ENCODE data around the gene DLD. TPM values are rescaled to one million over a fixed set of nuclear protein-coding genes. Genes with fewer than 3 reads are reported as not detected.
A peak's percentile ranks its signal among the peaks of the same experiment; 100 is the strongest.

DLD gene, protein sequence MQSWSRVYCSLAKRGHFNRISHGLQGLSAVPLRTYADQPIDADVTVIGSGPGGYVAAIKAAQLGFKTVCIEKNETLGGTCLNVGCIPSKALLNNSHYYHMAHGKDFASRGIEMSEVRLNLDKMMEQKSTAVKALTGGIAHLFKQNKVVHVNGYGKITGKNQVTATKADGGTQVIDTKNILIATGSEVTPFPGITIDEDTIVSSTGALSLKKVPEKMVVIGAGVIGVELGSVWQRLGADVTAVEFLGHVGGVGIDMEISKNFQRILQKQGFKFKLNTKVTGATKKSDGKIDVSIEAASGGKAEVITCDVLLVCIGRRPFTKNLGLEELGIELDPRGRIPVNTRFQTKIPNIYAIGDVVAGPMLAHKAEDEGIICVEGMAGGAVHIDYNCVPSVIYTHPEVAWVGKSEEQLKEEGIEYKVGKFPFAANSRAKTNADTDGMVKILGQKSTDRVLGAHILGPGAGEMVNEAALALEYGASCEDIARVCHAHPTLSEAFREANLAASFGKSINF
- polyA plus RNA-seq (2011; rRNA removed), result 168 and 179 TPM in 2 replicates
- polyA plus RNA-seq (2012; cell fraction: cytosol; rRNA removed), result 79.0 and 81.5 TPM in 2 replicates
- 47.3 and 72.7 TPM in 2 replicates for polyA plus RNA-seq (2012; cell fraction: nucleus; rRNA removed)
- polyA plus RNA-seq (2017; fragmentation: RNase III; extraction: RNeasy Plus Mini Kit Qiagen cat#74134 plus additional on column Dnase treatment), result 122 to 129 TPM (median 125 TPM) in 3 replicates
- 54.3 and 57.7 TPM in 2 replicates for polyA minus RNA-seq (2011; rRNA and poly(A)+ RNA removed)

DNA sequence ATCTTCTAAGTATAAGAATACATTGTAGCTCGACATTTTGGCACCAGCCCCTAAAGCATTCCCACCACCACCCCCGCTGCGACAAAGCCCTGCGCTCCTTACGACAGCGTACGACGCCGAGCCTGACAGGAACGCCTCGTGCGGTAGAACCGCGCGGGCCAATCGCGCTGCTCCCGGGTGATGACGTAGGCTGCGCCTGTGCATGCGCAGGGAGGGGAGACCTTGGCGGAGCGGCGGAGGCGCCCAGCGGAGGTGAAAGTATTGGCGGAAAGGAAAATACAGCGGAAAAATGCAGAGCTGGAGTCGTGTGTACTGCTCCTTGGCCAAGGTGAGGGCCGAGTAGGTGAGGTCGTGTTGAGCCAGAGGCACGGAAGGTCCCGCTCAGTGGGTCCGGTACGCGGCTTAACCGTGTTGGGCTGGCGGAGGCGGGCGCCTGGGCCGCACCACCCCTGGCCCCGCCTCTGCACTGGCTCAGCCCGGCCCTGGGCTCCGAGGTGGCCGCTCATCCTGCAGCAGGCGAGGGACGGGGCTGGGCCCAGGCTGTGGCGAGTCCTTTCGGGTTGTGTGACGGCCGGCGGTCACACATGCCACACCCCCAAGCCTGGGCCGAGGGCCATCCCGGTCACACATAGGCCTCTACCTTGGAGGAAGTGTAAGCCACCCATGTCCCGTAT is at the start of gene DLD:
Gene DLD, plus strand, starts transcription at position 222 of the 674 bp plus-strand sequence. Its CDS starts 68 bp downstream, at position 290.
- 1% methylated on average over 43 of the region's 55 CpGs for WGBS (ENCODE audit: missing lambda C conversion rate)
- no peak for FAIRE-seq
- H3K4me3 ChIP-seq, result peak within 1 kb of the TSS; percentile 54
- TF ChIP-seq RFX5 (IDR thresholded peaks at IDR 0.05) (peak; percentile 74), TFCP2L1 (CRISPR knock-in tag; IDR thresholded peaks at IDR 0.05) (0 out of 2 replicates have a peak, but pooled peaks have one; percentile 5), EHMT2 (IDR thresholded peaks at IDR 0.05; ENCODE audit: low read depth) (no peak), FOSB (CRISPR knock-in tag; IDR thresholded peaks at IDR 0.05) (no peak), BHLHE40 (IDR thresholded peaks at IDR 0.05; ENCODE audit: low read depth, low read length) (peak; percentile 35; the same call in 1 of the 2 replicates), POLR2A (IDR thresholded peaks at IDR 0.05; ENCODE audit: low read length) (peak; percentile 83), HOXB5 (CRISPR knock-in tag; IDR thresholded peaks at IDR 0.05) (no peak), TP53 (CRISPR knock-in tag; IDR thresholded peaks at IDR 0.05) (no peak), JUNB (IDR thresholded peaks at IDR 0.05) (no peak), EHF (CRISPR knock-in tag; IDR thresholded peaks at IDR 0.05) (no peak), NPAS2 (CRISPR knock-in tag; IDR thresholded peaks at IDR 0.05; ENCODE audit: borderline replicate concordance) (no peak), CBX8 (IDR thresholded peaks at IDR 0.05) (no peak), NR3C1 (IDR thresholded peaks at IDR 0.05) (no peak), ZC3H11A (IDR thresholded peaks at IDR 0.05) (no peak), RNF2 (IDR thresholded peaks at IDR 0.05; ENCODE audit: borderline replicate concordance, low read depth) (no peak), JUN (IDR thresholded peaks at IDR 0.05) (peak; percentile 39 to 86; a peak in 3 of 5 replicates), MAZ (IDR thresholded peaks at IDR 0.05; ENCODE audit: borderline replicate concordance, low read depth, low read length) (no peak), MYC (IDR thresholded peaks at IDR 0.05; ENCODE audit: borderline replicate concordance, low read length) (no peak), CEBPB (IDR thresholded peaks at IDR 0.05) (no peak), SREBF2 (IDR thresholded peaks at IDR 0.05) (no peak), NFE2L2 (conservative IDR thresholded peaks at IDR 0.05; ENCODE audit: low read length) (no peak), KDM1A (IDR thresholded peaks at IDR 0.05; ENCODE audit: low read depth) (no peak), PHF8 (IDR thresholded peaks at IDR 0.05; ENCODE audit: borderline replicate concordance, low read depth) (peak; percentile 93; the same call in 1 of the 2 replicates), KDM5A (IDR thresholded peaks at IDR 0.05) (no peak), ZSCAN20 (CRISPR knock-in tag; IDR thresholded peaks at IDR 0.05) (no peak), HDAC2 (IDR thresholded peaks at IDR 0.05) (no peak), ZNF302 (CRISPR knock-in tag; IDR thresholded peaks at IDR 0.05) (no peak)
- TF ChIP-seq, protein P1, sequence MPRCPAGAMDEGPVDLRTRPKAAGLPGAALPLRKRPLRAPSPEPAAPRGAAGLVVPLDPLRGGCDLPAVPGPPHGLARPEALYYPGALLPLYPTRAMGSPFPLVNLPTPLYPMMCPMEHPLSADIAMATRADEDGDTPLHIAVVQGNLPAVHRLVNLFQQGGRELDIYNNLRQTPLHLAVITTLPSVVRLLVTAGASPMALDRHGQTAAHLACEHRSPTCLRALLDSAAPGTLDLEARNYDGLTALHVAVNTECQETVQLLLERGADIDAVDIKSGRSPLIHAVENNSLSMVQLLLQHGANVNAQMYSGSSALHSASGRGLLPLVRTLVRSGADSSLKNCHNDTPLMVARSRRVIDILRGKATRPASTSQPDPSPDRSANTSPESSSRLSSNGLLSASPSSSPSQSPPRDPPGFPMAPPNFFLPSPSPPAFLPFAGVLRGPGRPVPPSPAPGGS (IDR thresholded peaks at IDR 0.05), result peak; percentile 83; the same call in 1 of the 3 replicates
- TF ChIP-seq, protein P2, sequence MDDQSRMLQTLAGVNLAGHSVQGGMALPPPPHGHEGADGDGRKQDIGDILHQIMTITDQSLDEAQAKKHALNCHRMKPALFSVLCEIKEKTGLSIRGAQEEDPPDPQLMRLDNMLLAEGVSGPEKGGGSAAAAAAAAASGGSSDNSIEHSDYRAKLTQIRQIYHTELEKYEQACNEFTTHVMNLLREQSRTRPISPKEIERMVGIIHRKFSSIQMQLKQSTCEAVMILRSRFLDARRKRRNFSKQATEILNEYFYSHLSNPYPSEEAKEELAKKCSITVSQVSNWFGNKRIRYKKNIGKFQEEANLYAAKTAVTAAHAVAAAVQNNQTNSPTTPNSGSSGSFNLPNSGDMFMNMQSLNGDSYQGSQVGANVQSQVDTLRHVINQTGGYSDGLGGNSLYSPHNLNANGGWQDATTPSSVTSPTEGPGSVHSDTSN (IDR thresholded peaks at IDR 0.05), result 0 out of 2 replicates have a peak, but pooled peaks have one; percentile 16
- TF ChIP-seq, protein P3, sequence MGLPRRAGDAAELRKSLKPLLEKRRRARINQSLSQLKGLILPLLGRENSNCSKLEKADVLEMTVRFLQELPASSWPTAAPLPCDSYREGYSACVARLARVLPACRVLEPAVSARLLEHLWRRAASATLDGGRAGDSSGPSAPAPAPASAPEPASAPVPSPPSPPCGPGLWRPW (IDR thresholded peaks at IDR 0.05), result no peak
- TF ChIP-seq, protein P4, sequence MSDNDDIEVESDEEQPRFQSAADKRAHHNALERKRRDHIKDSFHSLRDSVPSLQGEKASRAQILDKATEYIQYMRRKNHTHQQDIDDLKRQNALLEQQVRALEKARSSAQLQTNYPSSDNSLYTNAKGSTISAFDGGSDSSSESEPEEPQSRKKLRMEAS (IDR thresholded peaks at IDR 0.05), result peak; percentile 95
- TF ChIP-seq, protein P5, sequence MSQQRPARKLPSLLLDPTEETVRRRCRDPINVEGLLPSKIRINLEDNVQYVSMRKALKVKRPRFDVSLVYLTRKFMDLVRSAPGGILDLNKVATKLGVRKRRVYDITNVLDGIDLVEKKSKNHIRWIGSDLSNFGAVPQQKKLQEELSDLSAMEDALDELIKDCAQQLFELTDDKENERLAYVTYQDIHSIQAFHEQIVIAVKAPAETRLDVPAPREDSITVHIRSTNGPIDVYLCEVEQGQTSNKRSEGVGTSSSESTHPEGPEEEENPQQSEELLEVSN (IDR thresholded peaks at IDR 0.05; ENCODE audit: borderline replicate concordance, low read depth), result peak; percentile 75; the same call in 1 of the 2 replicates
- TF ChIP-seq, protein P6, sequence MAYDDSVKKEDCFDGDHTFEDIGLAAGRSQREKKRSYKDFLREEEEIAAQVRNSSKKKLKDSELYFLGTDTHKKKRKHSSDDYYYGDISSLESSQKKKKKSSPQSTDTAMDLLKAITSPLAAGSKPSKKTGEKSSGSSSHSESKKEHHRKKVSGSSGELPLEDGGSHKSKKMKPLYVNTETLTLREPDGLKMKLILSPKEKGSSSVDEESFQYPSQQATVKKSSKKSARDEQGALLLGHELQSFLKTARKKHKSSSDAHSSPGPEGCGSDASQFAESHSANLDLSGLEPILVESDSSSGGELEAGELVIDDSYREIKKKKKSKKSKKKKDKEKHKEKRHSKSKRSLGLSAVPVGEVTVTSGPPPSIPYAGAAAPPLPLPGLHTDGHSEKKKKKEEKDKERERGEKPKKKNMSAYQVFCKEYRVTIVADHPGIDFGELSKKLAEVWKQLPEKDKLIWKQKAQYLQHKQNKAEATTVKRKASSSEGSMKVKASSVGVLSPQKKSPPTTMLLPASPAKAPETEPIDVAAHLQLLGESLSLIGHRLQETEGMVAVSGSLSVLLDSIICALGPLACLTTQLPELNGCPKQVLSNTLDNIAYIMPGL (CRISPR knock-in tag; IDR thresholded peaks at IDR 0.05; ENCODE audit: borderline replicate concordance), result 0 out of 2 replicates have a peak, but pooled peaks have one; percentile 62
- TF ChIP-seq, protein P7, sequence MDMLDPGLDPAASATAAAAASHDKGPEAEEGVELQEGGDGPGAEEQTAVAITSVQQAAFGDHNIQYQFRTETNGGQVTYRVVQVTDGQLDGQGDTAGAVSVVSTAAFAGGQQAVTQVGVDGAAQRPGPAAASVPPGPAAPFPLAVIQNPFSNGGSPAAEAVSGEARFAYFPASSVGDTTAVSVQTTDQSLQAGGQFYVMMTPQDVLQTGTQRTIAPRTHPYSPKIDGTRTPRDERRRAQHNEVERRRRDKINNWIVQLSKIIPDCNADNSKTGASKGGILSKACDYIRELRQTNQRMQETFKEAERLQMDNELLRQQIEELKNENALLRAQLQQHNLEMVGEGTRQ (IDR thresholded peaks at IDR 0.05), result no peak

More for the DNA sequence above, at the start of gene DLD:
- Histone ChIP-seq H3K9me3 (no peaks in the 10 kb centered on the region), H3K4me2 (peak within 1 kb of the TSS; percentile 93), H3K27ac (peak within 1 kb of the TSS; percentile 84 to 88), H3K4me1 (peaks cover 22% of the 10 kb centered on the region)
- POLR2A ChIA-PET, result interaction anchor here (2.2 kb wide), 1 partner anchor 147 kb away, joined by 8 read pairs; the partner anchor contains the start of gene CBLL1
- CTCF ChIA-PET, result interaction anchor here (1.0 to 4.2 kb wide), 5 partner anchors 12 to 174 kb away, joined by 3 to 23 read pairs (median 9); partner anchors contain the start of gene CBLL1
- ATAC-seq, result peak; percentile 99
- peak; percentile 93 for DNase-seq (ENCODE audit: low read depth in 1 of 2, low spot score in 1 of 2)
